ENCODE data around the gene SPG7.

SPG7 gene

GRCh38 chr16:89485701-89486246 is 22.4 kb upstream of the SPG7 start:
- no peak for DNase-seq (ENCODE audit: low spot score)

GRCh38 chr16:89489040-89489897 is 18.9 kb upstream of the SPG7 start:
- peak; percentile 89 for DNase-seq (ENCODE audit: low spot score)

- no peak for DNase-seq (ENCODE audit: low spot score)
These were observed 18.2 kb upstream of the SPG7 start for GRCh38 chr16:89489898-89490438.

- DNase-seq (ENCODE audit: low spot score), result peak; percentile 98
These were observed 17.6 kb upstream of the SPG7 start, which contains the start of gene ANKRD11 for GRCh38 chr16:89490439-89491237. Gene ANKRD11 (minus strand): TSS chr16:89490561. CDS start chr16:89317019, 173,542 bp downstream.

GRCh38 chr16:89491238-89491869 is 16.8 kb upstream of the SPG7 start:
- no peak for DNase-seq (ENCODE audit: low spot score)

GRCh38 chr16:89491974-89492687 is 16.1 kb upstream of the SPG7 start:
- DNase-seq (ENCODE audit: low spot score), result no peak

GRCh38 chr16:89493776-89494175 is 14.4 kb upstream of the SPG7 start:
- no peak for DNase-seq (ENCODE audit: low spot score)

- no peak for DNase-seq (ENCODE audit: low spot score)
These were observed 13.1 kb upstream of the SPG7 start for GRCh38 chr16:89495121-89495520.

- no peak for DNase-seq (ENCODE audit: low spot score)
These were observed 9.4 kb upstream of the SPG7 start for GRCh38 chr16:89498839-89499238.

- no peak for DNase-seq (ENCODE audit: low spot score)
These were observed 8.4 kb upstream of the SPG7 start for GRCh38 chr16:89499767-89500166.

GRCh38 chr16:89502081-89502843 is 5.9 kb upstream of the SPG7 start:
- DNase-seq (ENCODE audit: low spot score), result no peak

- no peak for DNase-seq (ENCODE audit: low spot score)
These were observed 4.1 kb upstream of the SPG7 start for GRCh38 chr16:89504091-89504490.

GRCh38 chr16:89505204-89506112 is 2.7 kb upstream of the SPG7 start:
- DNase-seq (ENCODE audit: low spot score), result no peak

- no peak for DNase-seq (ENCODE audit: low spot score)
These were observed 2.1 kb upstream of the SPG7 start for GRCh38 chr16:89506113-89506504.

GRCh38 chr16:89506791-89507191 is 1.4 kb upstream of the SPG7 start:
- DNase-seq (ENCODE audit: low spot score), result no peak

- no peak for DNase-seq (ENCODE audit: low spot score)
These were observed 879 bp upstream of the SPG7 start for GRCh38 chr16:89507214-89507833.

GRCh38 chr16:89510526-89510925 is 2.3 kb downstream of the SPG7 start:
- no peak for DNase-seq (ENCODE audit: low spot score)

- DNase-seq (ENCODE audit: low spot score), result no peak
These were observed 3.2 kb downstream of the SPG7 start for GRCh38 chr16:89511374-89511773.

- DNase-seq (ENCODE audit: low spot score), result no peak
These were observed 4.2 kb downstream of the SPG7 start for GRCh38 chr16:89512453-89512852.

All from left forelimb (tissue), 1 donor.